Tibial artery (tissue), 4 donors: ENCODE data around the gene AGAP1.

Experiments
- DNase-seq, 2 donors: peaks; one replicate each; pipeline ENCODE4 v3.0.0-alpha.2; 2019
- H3K27ac ChIP-seq, 2 donors: fragments of 200-600 bp; sonication (generic) in 1 of 2; 1 replicate in 1 of 2; 2 replicates in 1 of 2; pipeline ENCODE4 v1.5.1; 2018 to 2019; ENCODE audit warnings: mild to moderate bottlenecking in 1 of 2
- H3K27me3 ChIP-seq, 2 donors: fragments of 200-600 bp; sonication (generic) in 1 of 2; one replicate each; pipeline versions ENCODE4 v1.5.1 to v1.6.0; 2016 to 2019
- H3K36me3 ChIP-seq, 3 donors: fragments of 200-600 bp; sonication (generic) in 2 of 3; one replicate each; pipeline ENCODE4 v1.5.1; 2016 to 2019; ENCODE audit warnings: mild to moderate bottlenecking in 2 of 3
- H3K4me1 ChIP-seq, 4 donors: fragments of 200-600 bp; sonication (generic) in 2 of 4; 1 replicate in 3 of 4; 2 replicates in 1 of 4; pipeline ENCODE4 v1.5.1; 2016 to 2019
- H3K4me3 ChIP-seq, 2 donors: fragments of 200-600 bp; sonication (generic) in 1 of 2; 1 replicate in 1 of 2; 2 replicates in 1 of 2; pipeline ENCODE4 v1.5.1; 2018 to 2019; ENCODE audit warnings: mild to moderate bottlenecking in 2 of 2
- H3K9me3 ChIP-seq, 3 donors: fragments of 200-600 bp; sonication (generic) in 1 of 3; one replicate each; pipeline ENCODE4 v1.5.1; 2016 to 2019
- intact Hi-C: fragments of 100-400 bp; cut with DNase I; formaldehyde crosslinking; loops from one replicate; pipeline ENCODE4 v1.15.0; 2023; ENCODE audit warnings: low total_unique reads
- TF ChIP-seq, protein P1 (sequence below), 2 experiments: fragments of 200-600 bp in 1 of 2; fragments of 450-650 bp in 1 of 2; IDR thresholded peaks; one replicate each; pipeline ENCODE4 v1.5.1; 2017 to 2019; ENCODE audit warnings: antibody characterized with exemption in 2 of 2, mild to moderate bottlenecking in 1 of 2, moderate library complexity in 1 of 2

AGAP1 gene

DNA sequence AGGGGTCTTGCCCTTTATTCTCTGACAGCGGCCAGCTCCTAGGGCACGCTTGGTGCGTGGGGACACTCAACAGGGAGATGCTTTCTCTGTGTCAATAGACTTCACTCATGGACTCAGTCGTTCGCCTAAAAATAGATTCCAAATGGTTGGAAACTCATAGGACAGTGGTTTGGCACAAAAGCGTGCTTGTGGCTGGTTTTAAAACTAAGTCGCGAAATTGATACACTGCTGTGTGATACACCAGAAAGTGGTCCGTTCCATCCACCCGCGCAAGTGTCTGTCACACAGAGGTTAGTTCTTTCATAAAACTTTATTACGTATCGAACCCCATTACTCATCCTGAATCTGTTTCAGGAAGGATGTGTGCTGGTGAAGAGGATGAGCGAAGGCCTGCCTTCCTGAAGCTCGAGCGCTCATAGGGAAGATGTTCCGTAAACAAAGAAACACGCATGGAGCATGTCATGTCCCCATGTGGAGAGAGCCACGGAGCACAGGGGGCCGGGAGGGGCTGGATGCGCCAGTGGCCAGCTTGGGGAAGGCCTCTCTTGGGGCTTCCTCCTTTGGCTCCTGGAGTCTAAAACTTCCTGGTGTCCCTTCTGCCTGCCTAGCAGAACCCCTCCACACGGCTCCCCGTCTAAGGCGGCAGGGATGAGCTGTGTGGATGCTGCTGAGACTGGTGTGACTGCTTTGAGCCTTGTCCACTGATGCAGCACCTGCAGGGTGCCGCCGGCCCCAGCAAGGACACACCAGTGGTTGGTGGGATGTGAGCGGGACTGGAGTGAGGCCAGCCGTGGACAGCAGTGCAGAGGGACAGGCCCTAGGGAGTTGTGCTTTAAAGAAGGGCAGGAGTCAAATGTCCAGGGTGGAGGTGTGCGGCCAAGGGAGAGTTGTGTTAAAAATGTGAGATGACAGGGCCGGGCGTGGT lies 467.1 kb downstream of the AGAP1 start:
- no peaks in the 10 kb centered on the region for H3K9me3 ChIP-seq
- no peak for DNase-seq
- no peak overlapping the region for H3K4me3 ChIP-seq
- H3K27me3 ChIP-seq, result no peaks in the 10 kb centered on the region
- H3K36me3 ChIP-seq, result peaks cover 0 to 17% (median 0%) of the 10 kb centered on the region in 3 donors
- TF ChIP-seq, protein P1, sequence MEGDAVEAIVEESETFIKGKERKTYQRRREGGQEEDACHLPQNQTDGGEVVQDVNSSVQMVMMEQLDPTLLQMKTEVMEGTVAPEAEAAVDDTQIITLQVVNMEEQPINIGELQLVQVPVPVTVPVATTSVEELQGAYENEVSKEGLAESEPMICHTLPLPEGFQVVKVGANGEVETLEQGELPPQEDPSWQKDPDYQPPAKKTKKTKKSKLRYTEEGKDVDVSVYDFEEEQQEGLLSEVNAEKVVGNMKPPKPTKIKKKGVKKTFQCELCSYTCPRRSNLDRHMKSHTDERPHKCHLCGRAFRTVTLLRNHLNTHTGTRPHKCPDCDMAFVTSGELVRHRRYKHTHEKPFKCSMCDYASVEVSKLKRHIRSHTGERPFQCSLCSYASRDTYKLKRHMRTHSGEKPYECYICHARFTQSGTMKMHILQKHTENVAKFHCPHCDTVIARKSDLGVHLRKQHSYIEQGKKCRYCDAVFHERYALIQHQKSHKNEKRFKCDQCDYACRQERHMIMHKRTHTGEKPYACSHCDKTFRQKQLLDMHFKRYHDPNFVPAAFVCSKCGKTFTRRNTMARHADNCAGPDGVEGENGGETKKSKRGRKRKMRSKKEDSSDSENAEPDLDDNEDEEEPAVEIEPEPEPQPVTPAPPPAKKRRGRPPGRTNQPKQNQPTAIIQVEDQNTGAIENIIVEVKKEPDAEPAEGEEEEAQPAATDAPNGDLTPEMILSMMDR (IDR thresholded peaks at IDR 0.05), result no peak
- intact Hi-C loops, result no loop called here
- no peaks in the 10 kb centered on the region for H3K4me1 ChIP-seq
- no peak overlapping the region for H3K27ac ChIP-seq

DNA sequence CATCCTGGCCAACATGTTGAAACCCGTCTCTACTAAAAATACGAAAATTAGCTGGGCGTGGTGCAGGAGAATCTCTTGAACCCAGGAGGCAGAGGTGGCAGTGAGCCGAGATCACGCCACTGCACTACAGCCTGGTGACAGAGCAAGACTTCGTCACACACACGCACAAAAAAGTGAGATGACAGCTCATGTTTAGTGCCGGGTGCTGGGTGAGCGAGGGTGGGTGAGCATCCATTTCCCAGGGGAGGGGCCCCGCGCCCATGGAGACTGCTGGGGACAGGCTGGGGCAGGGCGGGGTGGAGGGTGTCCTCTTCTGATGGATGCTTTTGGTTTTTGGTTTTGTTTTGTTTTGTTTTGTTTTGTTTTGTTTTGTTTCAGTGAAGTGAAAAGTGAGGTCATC lies 467.9 kb downstream of the AGAP1 start:
- TF ChIP-seq, protein P1 (IDR thresholded peaks at IDR 0.05), result no peak
- no peak overlapping the region for H3K27ac ChIP-seq
- H3K4me3 ChIP-seq, result no peak overlapping the region
- H3K4me1 ChIP-seq, result no peaks in the 10 kb centered on the region
- peaks cover 0 to 17% (median 0%) of the 10 kb centered on the region in 3 donors for H3K36me3 ChIP-seq
- no peak for DNase-seq
- intact Hi-C loops, result no loop called here
- H3K9me3 ChIP-seq, result no peaks in the 10 kb centered on the region
- no peaks in the 10 kb centered on the region for H3K27me3 ChIP-seq

DNA sequence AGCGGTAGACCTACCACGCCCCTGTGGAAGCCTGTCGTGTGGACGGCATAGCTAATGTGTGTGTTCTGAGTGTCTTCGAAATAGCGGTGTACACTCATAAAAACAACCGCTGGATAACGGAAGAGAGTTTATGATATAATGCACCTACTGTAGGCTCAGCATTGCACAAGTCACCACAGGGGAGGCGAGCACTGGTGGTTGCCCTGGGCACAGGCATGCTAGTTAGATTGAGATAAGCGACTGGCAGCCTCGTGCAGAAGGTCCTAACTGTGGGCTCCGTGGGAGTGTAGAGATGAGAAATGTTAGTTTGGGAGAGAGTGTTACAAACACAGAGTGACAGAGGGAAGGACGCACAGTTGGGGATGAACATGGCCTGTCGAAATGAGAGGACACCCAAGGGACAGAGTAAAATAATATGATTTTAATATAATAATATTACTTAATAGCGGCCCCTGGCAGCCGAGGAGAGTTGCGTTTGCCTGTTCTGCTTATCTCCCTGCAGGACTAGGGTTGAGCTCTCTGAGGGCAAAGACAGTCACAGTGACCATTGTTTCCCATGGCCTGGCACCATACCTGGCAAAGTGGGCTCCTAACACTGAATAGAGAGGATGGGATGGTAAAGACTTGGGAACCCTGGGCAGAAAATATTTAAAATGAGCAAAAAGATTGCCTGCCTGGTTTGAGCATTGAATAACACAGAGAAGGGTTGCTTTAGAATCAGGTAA lies 470.2 kb downstream of the AGAP1 start:
- intact Hi-C loops, result no loop called here
- H3K9me3 ChIP-seq, result no peaks in the 10 kb centered on the region
- TF ChIP-seq, protein P1 (IDR thresholded peaks at IDR 0.05), result no peak

DNA sequence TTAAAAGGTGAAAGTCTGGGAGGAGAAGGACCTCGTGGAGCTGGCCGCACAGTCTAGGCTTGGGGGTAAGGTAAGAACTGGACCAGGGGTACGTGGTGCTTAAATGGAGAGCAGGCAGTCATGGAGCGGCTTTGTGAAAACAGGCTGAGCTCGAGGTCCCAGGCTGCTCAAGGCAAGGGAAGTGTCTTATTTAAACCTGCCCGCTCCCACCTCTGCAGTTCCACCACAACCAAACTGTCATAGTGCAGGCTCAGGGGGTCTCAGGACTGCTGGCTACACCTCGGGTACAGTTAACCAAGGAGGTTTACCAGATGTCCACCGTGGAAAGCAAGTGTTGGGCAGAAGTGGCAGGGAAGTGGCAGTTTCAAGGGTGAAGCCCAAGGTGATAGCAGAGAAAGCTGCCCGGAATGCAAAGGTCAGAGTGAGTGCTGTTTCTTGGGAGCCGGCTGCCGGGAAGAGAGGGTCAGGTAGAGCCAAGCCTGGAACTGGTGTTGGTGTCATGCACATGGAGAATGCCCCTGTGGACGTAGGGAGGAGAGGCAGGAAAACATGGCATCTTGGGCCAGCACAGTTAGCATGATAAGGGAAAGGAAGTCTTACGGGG lies 471.0 kb downstream of the AGAP1 start:
- H3K9me3 ChIP-seq, result no peaks in the 10 kb centered on the region
- H3K27me3 ChIP-seq, result no peaks in the 10 kb centered on the region
- TF ChIP-seq, protein P1 (IDR thresholded peaks at IDR 0.05), result no peak
- intact Hi-C loops, result no loop called here
- no peak for DNase-seq
- no peak overlapping the region for H3K4me3 ChIP-seq
- peaks cover 6 to 28% (median 14%) of the 10 kb centered on the region in 3 donors for H3K36me3 ChIP-seq
- H3K27ac ChIP-seq, result no peak overlapping the region
- no peaks in the 10 kb centered on the region for H3K4me1 ChIP-seq

More for the DNA sequence above, 470.2 kb downstream of the AGAP1 start:
- Histone ChIP-seq H3K27me3 (no peaks in the 10 kb centered on the region), H3K4me1 (no peaks in the 10 kb centered on the region), H3K4me3 (no peak overlapping the region), H3K27ac (no peak overlapping the region), H3K36me3 (peaks cover 5 to 20% (median 6%) of the 10 kb centered on the region in 3 donors)
- no peak for DNase-seq

DNA sequence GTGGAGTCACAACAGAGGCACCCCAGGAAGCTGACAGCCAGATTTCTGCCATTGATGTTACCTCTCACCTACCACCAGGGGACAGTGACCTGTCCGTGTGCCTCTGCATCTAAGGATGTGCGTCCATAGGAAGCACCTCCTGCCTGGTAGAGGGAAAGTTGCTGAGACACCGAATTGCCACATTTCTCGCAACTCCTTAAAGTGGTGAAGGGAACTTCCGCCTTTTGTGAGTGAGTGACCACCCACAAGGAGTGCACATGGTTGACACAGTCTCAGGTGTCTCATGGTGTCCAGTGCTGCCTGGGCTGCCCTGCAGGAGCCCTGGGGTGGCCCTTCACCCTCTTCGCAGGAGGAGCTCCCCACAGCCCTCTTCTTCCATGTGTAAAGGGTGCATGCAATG lies 472.6 kb downstream of the AGAP1 start:
- Histone ChIP-seq H3K27me3 (no peaks in the 10 kb centered on the region), H3K36me3 (peaks cover 11 to 24% (median 14%) of the 10 kb centered on the region in 3 donors), H3K4me1 (no peaks in the 10 kb centered on the region), H3K27ac (no peak overlapping the region), H3K9me3 (no peaks in the 10 kb centered on the region), H3K4me3 (no peak overlapping the region)
- TF ChIP-seq, protein P1 (IDR thresholded peaks at IDR 0.05), result no peak
- DNase-seq, result no peak
- intact Hi-C loops, result no loop called here
